ENCODE measurements around the gene TTLL11.

- no peak for TF ChIP-seq CTCF (IDR thresholded peaks at IDR 0.05)
- no peak for TF ChIP-seq RAD21 (IDR thresholded peaks at IDR 0.05; ENCODE audit: low read length)
- no peak for TF ChIP-seq FOXJ3 (CRISPR knock-in tag; IDR thresholded peaks at IDR 0.05)
- TF ChIP-seq REST (IDR thresholded peaks at IDR 0.05; ENCODE audit: low read depth, low read length) = no peak
- TF ChIP-seq YY1 (IDR thresholded peaks at IDR 0.05; ENCODE audit: low read depth) = no peak
- TF ChIP-seq USF2 (IDR thresholded peaks at IDR 0.05; ENCODE audit: borderline replicate concordance, low read depth, low read length) = no peak
- no peak for TF ChIP-seq TEAD4 (IDR thresholded peaks at IDR 0.05; ENCODE audit: borderline replicate concordance, insufficient read depth)
- no peak for TF ChIP-seq TAF1 (IDR thresholded peaks at IDR 0.05; ENCODE audit: borderline replicate concordance, low read depth, low read length)
- no peak for TF ChIP-seq RXRA (IDR thresholded peaks at IDR 0.05; ENCODE audit: borderline replicate concordance, low read depth)
- TF ChIP-seq MXI1 (IDR thresholded peaks at IDR 0.05; ENCODE audit: low read depth, low read length) = no peak
- TF ChIP-seq ZBTB33 (IDR thresholded peaks at IDR 0.05; ENCODE audit: borderline replicate concordance, low read depth) = no peak
- no peak for TF ChIP-seq GABPA (IDR thresholded peaks at IDR 0.05; ENCODE audit: low read depth)
Measured at GRCh38 chr9:121866927-121867326, 226.2 kb downstream of the TTLL11 start.

All from SK-N-SH (cell line).